Sigmoid colon (tissue), 7 donors: ENCODE measurements around the gene WDR93. TPM values are rescaled to one million over a fixed set of nuclear protein-coding genes. Genes with fewer than 3 reads are reported as not detected.
"Not testable (repeated sequence)": the region's sequence is repeated elsewhere in the genome, so short reads cannot be mapped to it uniquely, and the experiment has no call there.

ENCODE experiments used
- DNase-seq: peaks from one replicate; pipeline ENCODE4 v3.0.0-alpha.2; 2019
- H3K27ac ChIP-seq, 4 donors: fragments of 200-600 bp; sonication (generic); one replicate each; pipeline ENCODE4 v1.5.1; 2016 to 2019; ENCODE audit warnings: mild to moderate bottlenecking in 1 of 4
- H3K27me3 ChIP-seq, 3 donors: fragments of 200-600 bp; sonication (generic); one replicate each; pipeline ENCODE4 v1.5.1; 2019; ENCODE audit warnings: mild to moderate bottlenecking in 1 of 3
- H3K36me3 ChIP-seq, 4 donors: fragments of 200-600 bp; sonication (generic); one replicate each; pipeline ENCODE4 v1.5.1; 2016 to 2019
- H3K4me1 ChIP-seq, 4 donors: fragments of 200-600 bp; sonication (generic); one replicate each; pipeline ENCODE4 v1.5.1; 2017 to 2019
- H3K4me3 ChIP-seq, 4 donors: fragments of 200-600 bp; sonication (generic); one replicate each; pipeline ENCODE4 v1.5.1; 2017 to 2019; ENCODE audit warnings: mild to moderate bottlenecking in 2 of 4, moderate library complexity in 1 of 4
- H3K9me3 ChIP-seq, 4 donors: fragments of 200-600 bp in 3 of 4; sonication (generic) in 3 of 4; one replicate each; pipeline versions ENCODE4 v1.5.1 to v1.6.1; 2013 to 2019
- EP300 ChIP-seq, 4 donors: sonication (generic); formaldehyde crosslinking; IDR thresholded peaks; one replicate each; pipeline ENCODE4 v1.6.1; 2017; ENCODE audit warnings: antibody characterized with exemption in 4 of 4
- POLR2A ChIP-seq, 2 donors: fragments of 450-650 bp; IDR thresholded peaks; one replicate each; pipeline ENCODE4 v1.6.1; 2016; ENCODE audit warnings: antibody characterized with exemption in 2 of 2, mild to moderate bottlenecking in 2 of 2, moderate library complexity in 2 of 2
- POLR2AphosphoS5 ChIP-seq, 4 donors: sonication (generic); formaldehyde crosslinking; IDR thresholded peaks; one replicate each; pipeline ENCODE4 v1.6.1; 2017; ENCODE audit warnings: antibody characterized with exemption in 4 of 4
- WGBS, 2 donors: extraction: QIAGEN DNeasy Blood & Tissue Kit; methylation state at CpG; one replicate each; pipeline ENCODE4 v1.1.7; 2013; 5-methylcytosine and 5-hydroxymethylcytosine counted together
- intact Hi-C: fragments of 100-400 bp; cut with DNase I; formaldehyde crosslinking; loops from one replicate; pipeline ENCODE4 v1.15.1; 2023
- polyA plus RNA-seq, 3 donors: library from polyadenylated mRNA; stranded (reverse); fragments of 200-250 nt; gene quantifications; one replicate each; pipeline ENCODE4 v1.2.3, GENCODE V29; 2013
- small RNA-seq, 3 donors: library from RNA; depleted of rRNA; stranded (forward); fragments of <200 nt; gene quantifications; one replicate each; pipeline ENCODE3, GENCODE V24; 2016
- total RNA-seq, 4 donors: library from RNA; depleted of rRNA; stranded (reverse); fragments of >200 nt; gene quantifications; one replicate each; pipeline ENCODE4 v1.1.0, GENCODE V29; 2016
- TF ChIP-seq, protein P1 (sequence below), 4 experiments: fragments of 450-650 bp in 3 of 4; fragments of 200-600 bp in 1 of 4; IDR thresholded peaks; one replicate each; pipeline ENCODE4 v1.5.1; 2016 to 2019; ENCODE audit warnings: antibody characterized with exemption in 4 of 4, mild to moderate bottlenecking in 3 of 4, moderate library complexity in 2 of 4
- donor health status: healthy with polysubstance abuse.
- donor health status: Bipolar disorder and iron deficiency.
- donor health status: healthy.

WDR93 gene
- total and polyA plus RNA-seq, 7 donors = 0.04 to 1.1 TPM; not detected in 5

DNA sequence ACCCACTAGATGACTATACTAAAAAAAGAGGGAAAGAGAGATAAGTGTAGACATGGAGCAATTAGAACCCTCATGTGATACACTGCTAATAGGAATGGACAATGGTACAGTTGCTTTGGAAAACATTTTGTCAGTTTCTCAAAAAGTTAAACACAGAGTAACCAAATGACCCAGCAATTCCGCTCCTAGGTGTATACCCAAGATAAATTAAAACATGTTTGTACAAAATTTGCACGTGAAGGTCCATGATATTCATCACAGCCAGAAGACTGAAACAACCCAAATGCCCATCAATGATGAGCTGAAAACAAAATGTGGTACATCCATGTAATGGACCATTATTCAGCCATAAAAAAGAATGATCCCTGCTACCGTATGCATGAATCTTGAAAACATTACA lies 97.3 kb downstream of the WDR93 start:
- H3K9me3 ChIP-seq = peaks cover 0 to 4% (median 1%) of the 10 kb centered on the region in 4 donors
- H3K4me3 ChIP-seq = no peak overlapping the region
- intact Hi-C loops = no loop called here
- no peaks in the 10 kb centered on the region for H3K4me1 ChIP-seq
- no peaks in the 10 kb centered on the region for H3K36me3 ChIP-seq
- H3K27ac ChIP-seq = no peak overlapping the region
- TF ChIP-seq POLR2A (IDR thresholded peaks at IDR 0.05) = no peak
- no peak for TF ChIP-seq POLR2AphosphoS5 (IDR thresholded peaks at IDR 0.05)
- TF ChIP-seq, protein P1, sequence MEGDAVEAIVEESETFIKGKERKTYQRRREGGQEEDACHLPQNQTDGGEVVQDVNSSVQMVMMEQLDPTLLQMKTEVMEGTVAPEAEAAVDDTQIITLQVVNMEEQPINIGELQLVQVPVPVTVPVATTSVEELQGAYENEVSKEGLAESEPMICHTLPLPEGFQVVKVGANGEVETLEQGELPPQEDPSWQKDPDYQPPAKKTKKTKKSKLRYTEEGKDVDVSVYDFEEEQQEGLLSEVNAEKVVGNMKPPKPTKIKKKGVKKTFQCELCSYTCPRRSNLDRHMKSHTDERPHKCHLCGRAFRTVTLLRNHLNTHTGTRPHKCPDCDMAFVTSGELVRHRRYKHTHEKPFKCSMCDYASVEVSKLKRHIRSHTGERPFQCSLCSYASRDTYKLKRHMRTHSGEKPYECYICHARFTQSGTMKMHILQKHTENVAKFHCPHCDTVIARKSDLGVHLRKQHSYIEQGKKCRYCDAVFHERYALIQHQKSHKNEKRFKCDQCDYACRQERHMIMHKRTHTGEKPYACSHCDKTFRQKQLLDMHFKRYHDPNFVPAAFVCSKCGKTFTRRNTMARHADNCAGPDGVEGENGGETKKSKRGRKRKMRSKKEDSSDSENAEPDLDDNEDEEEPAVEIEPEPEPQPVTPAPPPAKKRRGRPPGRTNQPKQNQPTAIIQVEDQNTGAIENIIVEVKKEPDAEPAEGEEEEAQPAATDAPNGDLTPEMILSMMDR (IDR thresholded peaks at IDR 0.05) = no peak
- no peak for TF ChIP-seq EP300 (IDR thresholded peaks at IDR 0.05)
- DNase-seq = no peak
- no peaks in the 10 kb centered on the region for H3K27me3 ChIP-seq
- 95 to 96% methylated on average over 3 of the region's 3 CpGs for WGBS, 2 donors

DNA sequence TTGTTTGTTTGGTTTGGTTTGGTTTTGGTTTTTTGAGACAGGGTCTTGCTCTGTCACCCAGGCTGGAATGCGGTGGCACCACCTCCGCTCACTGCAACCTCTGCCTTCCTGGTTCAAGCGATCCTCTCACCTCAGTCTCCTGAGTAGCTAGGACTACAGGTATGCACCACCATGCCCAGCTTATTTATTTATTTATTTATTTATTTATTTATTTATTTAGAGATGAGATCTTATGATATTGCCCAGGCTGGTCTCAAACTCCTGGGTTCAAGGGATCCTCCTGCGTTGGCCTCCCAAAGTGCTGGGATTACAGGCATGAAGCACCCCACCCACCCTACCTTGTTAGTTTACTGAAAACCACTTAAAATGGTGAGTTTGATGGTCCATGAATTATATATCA lies 98.0 kb downstream of the WDR93 start:
- intact Hi-C loops, DNase-seq, H3K4me1 ChIP-seq, H3K9me3 ChIP-seq, H3K36me3 ChIP-seq, H3K27me3 ChIP-seq, H3K4me3 ChIP-seq, H3K27ac ChIP-seq: not testable (repeated sequence)
- WGBS, 2 donors = 97 to 99% methylated on average over 4 of the region's 4 CpGs

DNA sequence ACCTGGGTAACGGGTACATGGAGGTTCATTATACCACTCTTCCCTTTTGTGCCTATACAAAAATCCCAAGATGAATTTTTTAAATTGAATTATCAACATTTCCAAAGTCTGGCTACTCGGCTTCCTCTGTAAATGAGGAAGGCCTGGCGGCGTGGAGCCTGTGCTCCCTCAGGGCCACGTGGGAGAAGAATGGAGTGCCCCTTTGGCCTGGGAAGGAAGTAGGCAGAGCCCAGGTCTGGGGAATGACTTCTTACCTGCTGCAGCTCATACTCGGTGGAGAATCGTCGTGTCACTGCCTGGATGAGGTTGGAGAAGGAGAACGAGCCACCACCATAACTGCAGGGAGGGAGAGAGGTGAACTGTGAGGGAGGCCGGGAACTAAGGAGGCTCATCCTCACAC lies 99.6 kb downstream of the WDR93 start:
- TF ChIP-seq EP300 (IDR thresholded peaks at IDR 0.05) = no peak
- TF ChIP-seq POLR2AphosphoS5 (IDR thresholded peaks at IDR 0.05) = no peak
- TF ChIP-seq, protein P1 (IDR thresholded peaks at IDR 0.05) = no peak
- TF ChIP-seq POLR2A (IDR thresholded peaks at IDR 0.05) = no peak
- DNase-seq = no peak
- Histone ChIP-seq H3K9me3 (peaks cover 0 to 4% (median 1%) of the 10 kb centered on the region in 4 donors), H3K4me3 (no peak overlapping the region), H3K4me1 (no peaks in the 10 kb centered on the region), H3K27ac (no peak overlapping the region), H3K27me3 (no peaks in the 10 kb centered on the region), H3K36me3 (no peaks in the 10 kb centered on the region)
- intact Hi-C loops = no loop called here
- 86 to 91% methylated on average over 10 of the region's 10 CpGs for WGBS, 2 donors

DNA sequence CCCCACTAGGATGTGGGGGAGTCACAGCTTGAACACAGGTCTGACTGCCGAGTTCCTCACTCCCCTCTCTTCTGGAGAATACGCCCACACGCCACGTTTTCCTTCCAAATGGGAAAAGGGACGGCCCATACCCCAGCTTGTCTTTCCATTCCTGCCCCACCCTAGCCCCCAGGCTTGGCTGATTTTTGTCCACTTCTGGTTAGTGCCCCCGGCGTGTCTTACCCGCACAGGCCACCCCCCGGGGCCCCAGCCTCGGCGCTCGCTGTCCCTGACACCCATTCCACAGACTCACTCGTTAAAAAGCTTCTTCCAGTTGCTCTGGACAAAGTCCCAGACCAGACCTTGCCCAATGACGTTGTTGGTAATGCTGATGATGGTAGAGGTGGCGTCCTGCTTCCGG lies 100.0 kb downstream of the WDR93 start:
- TF ChIP-seq POLR2A (IDR thresholded peaks at IDR 0.05) = no peak
- TF ChIP-seq POLR2AphosphoS5 (IDR thresholded peaks at IDR 0.05) = no peak
- no peak for TF ChIP-seq EP300 (IDR thresholded peaks at IDR 0.05)
- TF ChIP-seq, protein P1 (IDR thresholded peaks at IDR 0.05) = no peak

DNA sequence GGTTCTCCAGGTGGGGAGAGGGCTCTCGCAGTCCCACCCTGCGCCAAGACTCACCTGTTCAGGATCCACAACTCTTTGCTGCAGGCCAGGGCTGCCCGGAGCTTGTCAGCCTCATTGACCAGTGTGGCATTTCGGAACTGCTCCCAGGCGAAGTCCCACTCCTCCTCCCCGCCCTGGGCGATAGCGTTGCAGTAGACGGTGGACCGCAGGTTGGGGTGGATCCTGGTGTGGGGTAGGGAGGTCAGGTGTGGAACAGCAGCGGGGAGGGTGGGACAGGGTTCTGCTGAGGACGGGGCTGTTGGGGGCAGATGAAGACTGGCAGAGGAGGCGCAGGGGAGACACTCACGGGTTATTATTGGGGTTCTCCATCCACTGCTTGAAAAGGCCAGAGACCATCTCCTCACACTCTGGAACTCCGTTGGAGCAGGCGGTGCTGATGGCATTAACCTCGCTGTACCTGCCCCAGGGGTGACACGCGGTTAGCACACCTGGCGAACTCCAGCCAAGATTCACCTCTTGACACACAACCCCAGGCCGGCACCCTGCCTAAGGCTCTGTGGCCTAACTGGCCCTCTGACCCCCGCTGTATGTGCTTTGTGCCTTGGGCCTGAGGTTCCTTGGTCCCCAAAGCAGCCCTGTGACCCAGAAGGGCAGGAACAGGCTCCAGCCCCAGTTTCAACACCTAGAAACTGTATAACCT lies 101.6 kb downstream of the WDR93 start:
- H3K27ac ChIP-seq = no peak overlapping the region
- TF ChIP-seq POLR2A (IDR thresholded peaks at IDR 0.05) = no peak
- no peak for TF ChIP-seq POLR2AphosphoS5 (IDR thresholded peaks at IDR 0.05)
- TF ChIP-seq, protein P1 (IDR thresholded peaks at IDR 0.05) = no peak
- TF ChIP-seq EP300 (IDR thresholded peaks at IDR 0.05) = no peak
- intact Hi-C loops = no loop called here
- peaks cover 0 to 4% (median 2%) of the 10 kb centered on the region in 4 donors for H3K9me3 ChIP-seq
- H3K4me3 ChIP-seq = no peak overlapping the region
- no peaks in the 10 kb centered on the region for H3K4me1 ChIP-seq
- no peak for DNase-seq
- no peaks in the 10 kb centered on the region for H3K36me3 ChIP-seq
- WGBS, 2 donors = 95 to 96% methylated on average over 22 of the region's 22 CpGs
- no peaks in the 10 kb centered on the region for H3K27me3 ChIP-seq

More for the DNA sequence above, 100.0 kb downstream of the WDR93 start:
- no peak for DNase-seq
- Histone ChIP-seq H3K27ac (no peak overlapping the region), H3K36me3 (no peaks in the 10 kb centered on the region), H3K27me3 (no peaks in the 10 kb centered on the region), H3K4me1 (no peaks in the 10 kb centered on the region), H3K4me3 (no peak overlapping the region), H3K9me3 (peaks cover 0 to 4% (median 1%) of the 10 kb centered on the region in 4 donors)
- WGBS, 2 donors = 91 to 93% methylated on average over 16 of the region's 16 CpGs
- intact Hi-C loops = no loop called here

Small RNA genes lying within 50 kb of the gene (small RNA-seq; reads per million reads assigned to genes)
- 0 reads per million in 3 donors for gene RNU6-132P

Other genes starting within 250 kb of the WDR93 start
- gene RHCG, start 194.2 kb upstream of the WDR93 start, total RNA-seq = not detected
- 1 to 10 TPM in 1 of 3 donors, under 1 TPM in 1, not detected in 1; 0.47 to 3.0 TPM for gene RHCG, start 194.2 kb upstream of the WDR93 start, polyA plus RNA-seq
- under 1 TPM in 1 of 4 donors, not detected in 3; 0.14 TPM for gene TICRR, start 115.3 kb upstream of the WDR93 start, total RNA-seq
- 1 to 10 TPM in 1 of 3 donors, under 1 TPM in 2; 0.23 to 3.5 (median 0.60) TPM for gene TICRR, start 115.3 kb upstream of the WDR93 start, polyA plus RNA-seq
- 10 to 100 TPM in 1 of 4 donors, 1 to 10 TPM in 3; 5.4 to 15.2 (median 7.1) TPM for gene KIF7, start 35.3 kb upstream of the WDR93 start, total RNA-seq
- gene KIF7, start 35.3 kb upstream of the WDR93 start, polyA plus RNA-seq = 1 to 10 TPM in 1 of 3 donors, under 1 TPM in 2; 0.46 to 1.9 (median 0.60) TPM
- 10 to 100 TPM in 1 of 4 donors, 1 to 10 TPM in 2, under 1 TPM in 1; 0.95 to 49.6 (median 1.6) TPM for gene PLIN1, start 11.4 kb upstream of the WDR93 start, total RNA-seq
- gene PLIN1, start 11.4 kb upstream of the WDR93 start, polyA plus RNA-seq = 10 to 100 TPM in 1 of 3 donors, 1 to 10 TPM in 2; 1.2 to 16.9 (median 4.8) TPM
- 10 to 100 TPM; 11.1 to 16.5 (median 13.3) TPM for gene PEX11A, start 57 bp upstream of the WDR93 start, total RNA-seq
- 10 to 100 TPM; 12.4 to 18.6 (median 18.3) TPM for gene PEX11A, start 57 bp upstream of the WDR93 start, polyA plus RNA-seq
- gene MESP1, start 60.4 kb downstream of the WDR93 start, total RNA-seq = 1 to 10 TPM; 2.7 to 8.4 (median 3.3) TPM
- gene MESP1, start 60.4 kb downstream of the WDR93 start, polyA plus RNA-seq = 10 to 100 TPM in 1 of 3 donors, 1 to 10 TPM in 2; 2.7 to 10.2 (median 4.2) TPM
- gene MESP2, start 85.5 kb downstream of the WDR93 start, total RNA-seq = not detected
- gene MESP2, start 85.5 kb downstream of the WDR93 start, polyA plus RNA-seq = 1 to 10 TPM in 2 of 3 donors, not detected in 1; 1.3 to 1.8 TPM
- 10 to 100 TPM in 1 of 4 donors, 1 to 10 TPM in 3; 4.4 to 24.6 (median 6.2) TPM for gene ANPEP, start 124.0 kb downstream of the WDR93 start, total RNA-seq
- gene ANPEP, start 124.0 kb downstream of the WDR93 start, polyA plus RNA-seq = 100 to 1,000 TPM; 108 to 229 (median 166) TPM
- gene AP3S2, start 203.2 kb downstream of the WDR93 start, total RNA-seq = 10 to 100 TPM; 24.1 to 37.8 (median 26.6) TPM
- 10 to 100 TPM; 33.5 to 88.5 (median 51.7) TPM for gene AP3S2, start 203.2 kb downstream of the WDR93 start, polyA plus RNA-seq
- 10 to 100 TPM; 17.9 to 33.5 (median 22.9) TPM for gene ARPIN, start 222.1 kb downstream of the WDR93 start, total RNA-seq
- 10 to 100 TPM; 16.2 to 19.3 (median 16.4) TPM for gene ARPIN, start 222.1 kb downstream of the WDR93 start, polyA plus RNA-seq